Hematopoietic multipotent progenitor cell (in vitro differentiated cells): ENCODE measurements around the gene GIPC1. TPM values are rescaled to one million over a fixed set of nuclear protein-coding genes. Genes with fewer than 3 reads are reported as not detected.
"Not testable (repeated sequence)": the region's sequence is repeated elsewhere in the genome, so short reads cannot be mapped to it uniquely, and the experiment has no call there.

Experiments
- DNase-seq, 3 donors: peaks; one replicate each; pipeline ENCODE4 v3.0.0-alpha.2; 2011 to 2015; ENCODE audit warnings: low read depth in 2 of 3, low spot score in 2 of 3
- total RNA-seq: library from RNA; depleted of rRNA; stranded (reverse); fragments of >200 nt; gene quantifications from one replicate; pipeline ENCODE4 v1.2.3, GENCODE V29; 2012

GIPC1 gene
- total RNA-seq = 35.0 TPM

GRCh38 chr19:14496029-14496833, at the start of gene GIPC1:
TSS of gene GIPC1 (minus strand) at chr19:14496127. CDS start at chr19:14482976, 13,151 bp downstream.
- DNase-seq = peak; percentile 71 to 87 (median 84)

- DNase-seq = no peak
These were observed 49.8 kb upstream of the GIPC1 start for GRCh38 chr19:14545716-14546082.

- no peak for DNase-seq
These were observed 49.2 kb upstream of the GIPC1 start for GRCh38 chr19:14544977-14545715.

GRCh38 chr19:14544047-14544446, 48.1 kb upstream of the GIPC1 start:
- no peak for DNase-seq

GRCh38 chr19:14542711-14543328, 46.9 kb upstream of the GIPC1 start:
- DNase-seq = peak in 2 of 3 donors; percentile 67 to 79

GRCh38 chr19:14541979-14542378, 46.1 kb upstream of the GIPC1 start:
- not testable (repeated sequence) for DNase-seq

- no peak for DNase-seq
These were observed 45.0 kb upstream of the GIPC1 start for GRCh38 chr19:14540741-14541525.

- DNase-seq = peak in 2 of 3 donors; percentile 70 to 75
These were observed 41.2 kb upstream of the GIPC1 start for GRCh38 chr19:14536926-14537692.

- no peak for DNase-seq
These were observed 37.5 kb upstream of the GIPC1 start for GRCh38 chr19:14533450-14533849.

GRCh38 chr19:14530506-14530905, 34.6 kb upstream of the GIPC1 start:
- DNase-seq = no peak

- peak in 1 of 3 donors; percentile 40 for DNase-seq
These were observed 34.0 kb upstream of the GIPC1 start for GRCh38 chr19:14530005-14530348.

GRCh38 chr19:14529254-14530004, 33.5 kb upstream of the GIPC1 start, which contains the start of gene TECR:
TSS of gene TECR (plus strand) at chr19:14529594. CDS start at chr19:14529697, 103 bp downstream.
- peak; percentile 97 to 100 (median 100) for DNase-seq

GRCh38 chr19:14528419-14529253, 32.7 kb upstream of the GIPC1 start:
- no peak for DNase-seq

- DNase-seq = no peak
These were observed 30.5 kb upstream of the GIPC1 start for GRCh38 chr19:14526423-14526822.

GRCh38 chr19:14525729-14526128, 29.8 kb upstream of the GIPC1 start:
- no peak for DNase-seq

- DNase-seq = no peak
These were observed 24.6 kb upstream of the GIPC1 start for GRCh38 chr19:14520543-14520942.

GRCh38 chr19:14519860-14520407, 24.0 kb upstream of the GIPC1 start:
- no peak for DNase-seq

GRCh38 chr19:14519245-14519859, 23.4 kb upstream of the GIPC1 start:
- DNase-seq = no peak
